AG10803 (cell line): ENCODE results near the gene EFR3B.
A peak's percentile ranks its signal among the peaks of the same experiment; 100 is the strongest.
"Not testable (repeated sequence)": the region's sequence is repeated elsewhere in the genome, so short reads cannot be mapped to it uniquely, and the experiment has no call there.

Experiments
- DNase-seq: peaks from one replicate; pipeline ENCODE4 v3.0.0; 2010; ENCODE audit warnings: low read depth
- H3K4me3 ChIP-seq: 2 replicates; pipeline ENCODE4 v1.5.1; 2011; ENCODE audit warnings: mild to moderate bottlenecking, low read length, control low read depth
- TF ChIP-seq, protein P1 (sequence below): conservative IDR thresholded peaks from 2 replicates; pipeline ENCODE4 v1.5.1; 2011; ENCODE audit warnings: mild to moderate bottlenecking, low read length, control low read depth, inconsistent platforms

Gene EFR3B

DNA sequence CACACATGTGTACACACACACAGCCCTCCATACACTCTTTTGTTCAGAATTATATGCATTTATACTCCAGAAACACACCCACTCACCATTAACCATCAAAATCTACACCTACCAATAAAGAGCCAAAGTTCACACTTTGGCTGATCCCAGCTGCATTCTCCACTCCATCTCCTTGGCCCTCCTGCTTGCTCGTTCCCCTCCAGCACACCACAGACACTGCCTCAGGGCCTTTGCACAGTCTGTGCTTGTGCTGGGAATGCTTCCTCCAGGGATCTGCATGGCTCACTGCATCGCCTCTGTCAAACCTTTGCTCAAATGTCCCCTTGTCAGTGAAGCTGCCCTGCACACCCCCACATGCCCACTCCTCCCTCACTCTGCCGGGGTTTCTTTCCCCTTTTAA, 80.5 kb downstream of the EFR3B start:
- no peak for DNase-seq
- TF ChIP-seq, protein P1, sequence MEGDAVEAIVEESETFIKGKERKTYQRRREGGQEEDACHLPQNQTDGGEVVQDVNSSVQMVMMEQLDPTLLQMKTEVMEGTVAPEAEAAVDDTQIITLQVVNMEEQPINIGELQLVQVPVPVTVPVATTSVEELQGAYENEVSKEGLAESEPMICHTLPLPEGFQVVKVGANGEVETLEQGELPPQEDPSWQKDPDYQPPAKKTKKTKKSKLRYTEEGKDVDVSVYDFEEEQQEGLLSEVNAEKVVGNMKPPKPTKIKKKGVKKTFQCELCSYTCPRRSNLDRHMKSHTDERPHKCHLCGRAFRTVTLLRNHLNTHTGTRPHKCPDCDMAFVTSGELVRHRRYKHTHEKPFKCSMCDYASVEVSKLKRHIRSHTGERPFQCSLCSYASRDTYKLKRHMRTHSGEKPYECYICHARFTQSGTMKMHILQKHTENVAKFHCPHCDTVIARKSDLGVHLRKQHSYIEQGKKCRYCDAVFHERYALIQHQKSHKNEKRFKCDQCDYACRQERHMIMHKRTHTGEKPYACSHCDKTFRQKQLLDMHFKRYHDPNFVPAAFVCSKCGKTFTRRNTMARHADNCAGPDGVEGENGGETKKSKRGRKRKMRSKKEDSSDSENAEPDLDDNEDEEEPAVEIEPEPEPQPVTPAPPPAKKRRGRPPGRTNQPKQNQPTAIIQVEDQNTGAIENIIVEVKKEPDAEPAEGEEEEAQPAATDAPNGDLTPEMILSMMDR: no peak
- H3K4me3 ChIP-seq: no peak overlapping the region

- peak; percentile 3 for DNase-seq
- TF ChIP-seq, protein P1: no peak
- H3K4me3 ChIP-seq: no peak overlapping the region
Measured at GRCh38 chr2:25123682-25124081, 81.8 kb downstream of the EFR3B start.

- no peak for DNase-seq
- TF ChIP-seq, protein P1: no peak
- no peak overlapping the region for H3K4me3 ChIP-seq
Measured at GRCh38 chr2:25125189-25125588, 83.3 kb downstream of the EFR3B start.

- no peak overlapping the region for H3K4me3 ChIP-seq
- DNase-seq: no peak
- TF ChIP-seq, protein P1: no peak
Measured at GRCh38 chr2:25125976-25126375, 84.1 kb downstream of the EFR3B start.

GRCh38 chr2:25127071-25127470, 85.2 kb downstream of the EFR3B start:
- not testable (repeated sequence) for H3K4me3 ChIP-seq, DNase-seq

GRCh38 chr2:25127646-25128045, 85.8 kb downstream of the EFR3B start:
- TF ChIP-seq, protein P1: no peak
- DNase-seq: peak; percentile 63
- H3K4me3 ChIP-seq: no peak overlapping the region

GRCh38 chr2:25129901-25130520, 88.1 kb downstream of the EFR3B start:
- no peak for DNase-seq
- TF ChIP-seq, protein P1: no peak
- H3K4me3 ChIP-seq: no peak overlapping the region

DNA sequence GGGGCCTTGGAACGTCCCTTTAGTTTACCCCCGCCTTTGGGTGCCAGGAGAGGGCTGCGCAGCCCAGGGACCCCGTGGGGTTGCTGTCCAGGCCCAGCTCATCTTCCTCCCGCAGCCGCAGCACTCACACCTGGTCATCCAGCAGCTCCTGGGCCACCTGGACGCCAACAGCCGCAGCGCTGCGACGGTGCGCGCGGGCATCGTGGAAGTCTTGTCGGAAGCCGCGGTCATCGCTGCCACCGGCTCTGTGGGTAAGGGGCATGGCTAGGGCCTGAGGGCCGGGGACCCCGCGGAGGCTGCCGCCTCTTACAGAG, 89.3 kb downstream of the EFR3B start:
- no peak overlapping the region for H3K4me3 ChIP-seq
- TF ChIP-seq, protein P1: no peak
- DNase-seq: no peak
